HG03558 (cell line): ENCODE results near the gene SMIM20.
A peak's percentile ranks its signal among the peaks of the same experiment; 100 is the strongest.
"Not testable (repeated sequence)": the region's sequence is repeated elsewhere in the genome, so short reads cannot be mapped to it uniquely, and the experiment has no call there.

Experiments used
- ATAC-seq: cut with Tn5 transposase; IDR thresholded peaks from one replicate; pipeline ENCODE4 v1.9.1; 2021; ENCODE audit warnings: moderate number of reproducible peaks; ENCODE audit not compliant: unreplicated experiment; ENCODE audit errors: extremely low read depth

Gene SMIM20

GRCh38 chr4:25913851-25914669, at the start of gene SMIM20:
Gene SMIM20, plus strand, starts transcription at chr4:25914220. Its CDS starts 94 bp downstream, at chr4:25914314.
- peak; percentile 88 for ATAC-seq

GRCh38 chr4:25865586-25865985, 48.4 kb upstream of the SMIM20 start:
- ATAC-seq = no peak

- not testable (repeated sequence) for ATAC-seq
Observed at GRCh38 chr4:25866401-25866800, 47.6 kb upstream of the SMIM20 start.

- no peak for ATAC-seq
Observed at GRCh38 chr4:25867781-25868294, 46.2 kb upstream of the SMIM20 start.

GRCh38 chr4:25870081-25870480, 43.9 kb upstream of the SMIM20 start:
- ATAC-seq = no peak

- ATAC-seq = no peak
Observed at GRCh38 chr4:25872851-25873631, 41.0 kb upstream of the SMIM20 start.

GRCh38 chr4:25873632-25874129, 40.3 kb upstream of the SMIM20 start:
- no peak for ATAC-seq

GRCh38 chr4:25874655-25875054, 39.4 kb upstream of the SMIM20 start:
- peak; percentile 29 for ATAC-seq

- peak; percentile 31 for ATAC-seq
Observed at GRCh38 chr4:25875281-25875745, 38.7 kb upstream of the SMIM20 start.

GRCh38 chr4:25878676-25879075, 35.3 kb upstream of the SMIM20 start:
- ATAC-seq = no peak

GRCh38 chr4:25879091-25879584, 34.9 kb upstream of the SMIM20 start:
- ATAC-seq = no peak

GRCh38 chr4:25879587-25879986, 34.4 kb upstream of the SMIM20 start:
- no peak for ATAC-seq

GRCh38 chr4:25879991-25880651, 33.9 kb upstream of the SMIM20 start:
- ATAC-seq = peak; percentile 28

- ATAC-seq = no peak
Observed at GRCh38 chr4:25881193-25881592, 32.8 kb upstream of the SMIM20 start.

- ATAC-seq = no peak
Observed at GRCh38 chr4:25882226-25882625, 31.8 kb upstream of the SMIM20 start.

- no peak for ATAC-seq
Observed at GRCh38 chr4:25883565-25883964, 30.5 kb upstream of the SMIM20 start.

GRCh38 chr4:25884031-25884782, 29.8 kb upstream of the SMIM20 start:
- no peak for ATAC-seq

- no peak for ATAC-seq
Observed at GRCh38 chr4:25888781-25889180, 25.2 kb upstream of the SMIM20 start.
